ENCODE measurements around the gene CDC14B. TPM values are rescaled to one million over a fixed set of nuclear protein-coding genes. Genes with fewer than 3 reads are reported as not detected.

The CDC14B gene
- total and polyA plus RNA-seq, 2 of the 4 experiments (the other 2 are of a cell fraction): 9.7 to 26.3 TPM

- ATAC-seq (ENCODE audit: low read depth): no peak
- no peak overlapping the region for H2AK9ac ChIP-seq (replicated peaks; ENCODE audit: low read depth, low read length, poor library complexity)
- WGBS, 2 experiments (ENCODE audit: extremely low coverage in 2 of 2, insufficient read length in 1 of 2): 67% methylated on average over 12 of the region's 22 CpGs; no CpG with 5 or more reads in 1 of the 2 experiments
- peaks cover 8% of the 10 kb centered on the region for H3K4me1 ChIP-seq (ENCODE audit: control insufficient read depth, insufficient read depth, low read length)
- no peak overlapping the region for H2BK120ac ChIP-seq (ENCODE audit: low read depth, low read length)
- in situ Hi-C loops (cut with MboI; ENCODE audit: low sequenced_read_pairs) (no loop called here), dilution Hi-C loops (cut with HindIII; ENCODE audit: low sequenced_read_pairs, unreplicated experiment) (no loop called here), intact Hi-C loops (cut with micrococcal nuclease) (no loop called here)
- H3K4me3 ChIP-seq (ENCODE audit: insufficient read depth, low read depth, low read length): peak overlapping the region; percentile 88
- H2BK5ac ChIP-seq (ENCODE audit: low read depth, low read length, poor library complexity, severe bottlenecking): no peak overlapping the region
- H3K18ac ChIP-seq (ENCODE audit: low read depth, low read length): no peak overlapping the region
- H3K4ac ChIP-seq (ENCODE audit: low read depth, low read length): no peak overlapping the region
- POLR2A ChIA-PET (ENCODE audit: unreplicated experiment): no interaction called here
- no peak overlapping the region for H3K56ac ChIP-seq (ENCODE audit: extremely low read depth, insufficient read depth, low read length)
- no peak overlapping the region for H4K5ac ChIP-seq (ENCODE audit: low read depth, low read length)
- H4K91ac ChIP-seq (ENCODE audit: insufficient read depth, low read depth, low read length): no peak overlapping the region
- H3K36me3 ChIP-seq (ENCODE audit: control insufficient read depth, insufficient read depth, low read length): no peaks in the 10 kb centered on the region
- H3K9me1 ChIP-seq (ENCODE audit: insufficient read depth, low read length): peaks cover 8% of the 10 kb centered on the region
- no peak for TF ChIP-seq RAD21 (IDR thresholded peaks at IDR 0.05; ENCODE audit: low read length)
- TF ChIP-seq MAZ (IDR thresholded peaks at IDR 0.05; ENCODE audit: borderline replicate concordance, low read depth, low read length): no peak
- TF ChIP-seq CHD1 (IDR thresholded peaks at IDR 0.05; ENCODE audit: low read depth, low read length): no peak
- TF ChIP-seq, protein P1, sequence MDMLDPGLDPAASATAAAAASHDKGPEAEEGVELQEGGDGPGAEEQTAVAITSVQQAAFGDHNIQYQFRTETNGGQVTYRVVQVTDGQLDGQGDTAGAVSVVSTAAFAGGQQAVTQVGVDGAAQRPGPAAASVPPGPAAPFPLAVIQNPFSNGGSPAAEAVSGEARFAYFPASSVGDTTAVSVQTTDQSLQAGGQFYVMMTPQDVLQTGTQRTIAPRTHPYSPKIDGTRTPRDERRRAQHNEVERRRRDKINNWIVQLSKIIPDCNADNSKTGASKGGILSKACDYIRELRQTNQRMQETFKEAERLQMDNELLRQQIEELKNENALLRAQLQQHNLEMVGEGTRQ (IDR thresholded peaks at IDR 0.05; ENCODE audit: low read depth, low read length): no peak
- no peak for TF ChIP-seq FOS (IDR thresholded peaks at IDR 0.05; ENCODE audit: low read depth, low read length)
- TF ChIP-seq, protein P2, sequence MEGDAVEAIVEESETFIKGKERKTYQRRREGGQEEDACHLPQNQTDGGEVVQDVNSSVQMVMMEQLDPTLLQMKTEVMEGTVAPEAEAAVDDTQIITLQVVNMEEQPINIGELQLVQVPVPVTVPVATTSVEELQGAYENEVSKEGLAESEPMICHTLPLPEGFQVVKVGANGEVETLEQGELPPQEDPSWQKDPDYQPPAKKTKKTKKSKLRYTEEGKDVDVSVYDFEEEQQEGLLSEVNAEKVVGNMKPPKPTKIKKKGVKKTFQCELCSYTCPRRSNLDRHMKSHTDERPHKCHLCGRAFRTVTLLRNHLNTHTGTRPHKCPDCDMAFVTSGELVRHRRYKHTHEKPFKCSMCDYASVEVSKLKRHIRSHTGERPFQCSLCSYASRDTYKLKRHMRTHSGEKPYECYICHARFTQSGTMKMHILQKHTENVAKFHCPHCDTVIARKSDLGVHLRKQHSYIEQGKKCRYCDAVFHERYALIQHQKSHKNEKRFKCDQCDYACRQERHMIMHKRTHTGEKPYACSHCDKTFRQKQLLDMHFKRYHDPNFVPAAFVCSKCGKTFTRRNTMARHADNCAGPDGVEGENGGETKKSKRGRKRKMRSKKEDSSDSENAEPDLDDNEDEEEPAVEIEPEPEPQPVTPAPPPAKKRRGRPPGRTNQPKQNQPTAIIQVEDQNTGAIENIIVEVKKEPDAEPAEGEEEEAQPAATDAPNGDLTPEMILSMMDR (conservative IDR thresholded peaks at IDR 0.05; ENCODE audit: low read depth, low read length): no peak
- no peak for TF ChIP-seq RFX5 (IDR thresholded peaks at IDR 0.05; ENCODE audit: low read depth, low read length)
- TF ChIP-seq MAFK (IDR thresholded peaks at IDR 0.05; ENCODE audit: low read depth, low read length): no peak
- TF ChIP-seq POLR2A (IDR thresholded peaks at IDR 0.05; ENCODE audit: low read depth, low read length): no peak
- no peak for TF ChIP-seq RCOR1 (IDR thresholded peaks at IDR 0.05; ENCODE audit: insufficient replicate concordance, low read length)
- no peak for TF ChIP-seq SMC3 (IDR thresholded peaks at IDR 0.05; ENCODE audit: low read depth, low read length)
- no peak for TF ChIP-seq CEBPB (IDR thresholded peaks at IDR 0.05; ENCODE audit: low read depth, low read length)
- no peak for TF ChIP-seq ELK1 (IDR thresholded peaks at IDR 0.05; ENCODE audit: borderline replicate concordance, low read depth, low read length)
- TF ChIP-seq BHLHE40 (IDR thresholded peaks at IDR 0.05; ENCODE audit: low read depth, low read length): no peak
- DNase-seq: no peak
- 0 out of 2 replicates have a peak overlapping the region, but pooled peaks have one; percentile 59 for H2AK5ac ChIP-seq (ENCODE audit: low read depth, low read length)
- H3K27me3 ChIP-seq (ENCODE audit: control insufficient read depth, insufficient read depth, low read length): no peaks in the 10 kb centered on the region
- H3K9ac ChIP-seq (ENCODE audit: low read depth, low read length): no peak overlapping the region
- H4K8ac ChIP-seq (ENCODE audit: low read depth in 2 of 2, low read length in 2 of 2): no peak overlapping the region; a peak in 1 of 4 replicates
- H3K14ac ChIP-seq (replicated peaks; ENCODE audit: low read depth, low read length): no peak overlapping the region
- peak overlapping the region; percentile 83 for H3K4me2 ChIP-seq (ENCODE audit: low read depth, low read length)
- BruUV-seq (replicated peaks): no TSS peak
- peak overlapping the region; percentile 76 for H3K23ac ChIP-seq (ENCODE audit: low read depth, low read length)
- H4K20me1 ChIP-seq (ENCODE audit: insufficient read depth, low read length): peaks cover 8% of the 10 kb centered on the region; the same call in 1 of the 2 replicates
- no peaks in the 10 kb centered on the region for H3K9me3 ChIP-seq (ENCODE audit: control insufficient read depth, insufficient read depth, low read length)
- H3K27ac ChIP-seq (ENCODE audit: insufficient read depth, low read length): no peak overlapping the region
- no peak overlapping the region for H2BK15ac ChIP-seq (ENCODE audit: low read depth, low read length)
- H3K79me1 ChIP-seq (ENCODE audit: low read depth in 1 of 2, low read length in 2 of 2): peaks cover 10 to 42% of the 10 kb centered on the region in 2 experiments
- H2BK20ac ChIP-seq (ENCODE audit: low read depth, low read length): 0 out of 2 replicates have a peak overlapping the region, but pooled peaks have one; percentile 33
- CTCF ChIA-PET: no interaction called here
- no peak overlapping the region for H2AFZ ChIP-seq (replicated peaks; ENCODE audit: low read length, poor library complexity)
These were observed 2.0 kb downstream of the CDC14B start for GRCh38 chr9:96617439-96618185.

Measured in IMR-90 (cell line).